ENCODE results near the gene CHRDL2.

GRCh38 chr11:74730571-74731260, 510 bp downstream of the CHRDL2 start:
- peak; percentile 64 for TF ChIP-seq SUZ12 (IDR thresholded peaks at IDR 0.05; ENCODE audit: extremely low read depth, insufficient read depth, insufficient read length)
- TF ChIP-seq ZNF274 (IDR thresholded peaks at IDR 0.05; ENCODE audit: low read depth, low read length) = no peak

Measured in NT2/D1 (cell line).